Posterior vena cava (tissue), 2 donors: ENCODE data around the gene SETSIP. TPM values are rescaled to one million over a fixed set of nuclear protein-coding genes. Genes with fewer than 3 reads are reported as not detected.
"Not testable (repeated sequence)": the region's sequence is repeated elsewhere in the genome, so short reads cannot be mapped to it uniquely, and the experiment has no call there.

Experiments used
- DNase-seq: peaks from one replicate; pipeline ENCODE4 v3.0.0-alpha.2; 2020; ENCODE audit warnings: low spot score
- intact Hi-C, 2 donors: fragments of 100-400 bp; cut with DNase I; formaldehyde crosslinking; loops; one replicate each; pipeline versions ENCODE4 v1.14.1 to v1.14.2; 2022 to 2023
- long read RNA-seq, 2 donors: library from polyadenylated mRNA; unstranded; transcript quantifications; one replicate each; pipeline ENCODE4 v2.0.0, GENCODE V29; 2020 to 2021
- total RNA-seq, 2 donors: library from RNA; stranded (reverse); fragmentation: NEBNext Ultra II Directional; extraction: Animal tissue kit (Norgen Biotek cat#: 25700); gene quantifications; one replicate each; pipeline ENCODE4 v1.2.1, GENCODE V29; 2021
- donor health status: DM: yes; HTN: yes; CAD: no.
- donor health status: DM: yes; HTN: yes; CAD: no.

SETSIP gene
- total RNA-seq: not detected
- long read RNA-seq, donor 1: 0 reads
- long read RNA-seq, donor 2: 0 reads

GRCh38 chr1:92075311-92075710, at the start of gene SETSIP:
TSS of gene SETSIP (minus strand) at chr1:92075411. CDS start at chr1:92075411, 0 bp downstream.
- intact Hi-C loops: no loop called here
- DNase-seq: no peak

GRCh38 chr1:92123868-92124267, 48.7 kb upstream of the SETSIP start:
- DNase-seq: no peak
- intact Hi-C loops: no loop called here

- intact Hi-C loops: no loop called here
- DNase-seq: no peak
Observed at GRCh38 chr1:92118826-92119225, 43.6 kb upstream of the SETSIP start.

- no peak for DNase-seq
- intact Hi-C loops: no loop called here
Observed at GRCh38 chr1:92117526-92117925, 42.3 kb upstream of the SETSIP start.

GRCh38 chr1:92108631-92109030, 33.4 kb upstream of the SETSIP start:
- intact Hi-C loops: no loop called here
- no peak for DNase-seq

GRCh38 chr1:92105546-92106081, 30.4 kb upstream of the SETSIP start:
- DNase-seq: no peak
- intact Hi-C loops: no loop called here

- intact Hi-C loops: no loop called here
- no peak for DNase-seq
Observed at GRCh38 chr1:92096317-92096716, 21.1 kb upstream of the SETSIP start.

- intact Hi-C loops: no loop called here
- DNase-seq: no peak
Observed at GRCh38 chr1:92095874-92096273, 20.7 kb upstream of the SETSIP start.

- DNase-seq: no peak
- intact Hi-C loops: no loop called here
Observed at GRCh38 chr1:92094595-92094994, 19.4 kb upstream of the SETSIP start.

GRCh38 chr1:92094090-92094489, 18.9 kb upstream of the SETSIP start:
- DNase-seq: no peak
- intact Hi-C loops: no loop called here

GRCh38 chr1:92091625-92092024, 16.4 kb upstream of the SETSIP start:
- intact Hi-C loops: no loop called here
- DNase-seq: no peak

- no peak for DNase-seq
- intact Hi-C loops: no loop called here
Observed at GRCh38 chr1:92087542-92087941, 12.3 kb upstream of the SETSIP start.

GRCh38 chr1:92085727-92086126, 10.5 kb upstream of the SETSIP start:
- intact Hi-C loops: no loop called here
- DNase-seq: no peak

- DNase-seq: no peak
- intact Hi-C loops: no loop called here
Observed at GRCh38 chr1:92084651-92085050, 9.4 kb upstream of the SETSIP start.

GRCh38 chr1:92081031-92081430, 5.8 kb upstream of the SETSIP start:
- no peak for DNase-seq
- intact Hi-C loops: no loop called here

- intact Hi-C loops: no loop called here
- peak; percentile 92 for DNase-seq
Observed at GRCh38 chr1:92080128-92080985, 5.1 kb upstream of the SETSIP start, which contains the start of gene BTBD8. TSS of gene BTBD8 (plus strand) at chr1:92080345. CDS start at chr1:92080572, 227 bp downstream.

GRCh38 chr1:92079441-92079840, 4.2 kb upstream of the SETSIP start:
- DNase-seq: no peak
- intact Hi-C loops: no loop called here

- DNase-seq, intact Hi-C loops: not testable (repeated sequence)
Observed at GRCh38 chr1:92078077-92078476, 2.9 kb upstream of the SETSIP start.

- no peak for DNase-seq
- intact Hi-C loops: no loop called here
Observed at GRCh38 chr1:92076363-92076762, 1.2 kb upstream of the SETSIP start.

- DNase-seq, intact Hi-C loops: not testable (repeated sequence)
Observed at GRCh38 chr1:92074446-92074845, 765 bp downstream of the SETSIP start.

GRCh38 chr1:92070892-92071291, 4.3 kb downstream of the SETSIP start:
- intact Hi-C loops: no loop called here
- DNase-seq: no peak
